ENCODE results near the gene MAPKAPK2.

The MAPKAPK2 gene

GRCh38 chr1:206658264-206658980 is 26.3 kb upstream of the MAPKAPK2 start:
- Histone ChIP-seq H3K27me3 (ENCODE audit: insufficient read depth, low read depth) (peaks cover 28% of the 10 kb centered on the region), H3K9ac (no peak overlapping the region), H3K79me2 (ENCODE audit: insufficient read depth, low read depth) (no peaks in the 10 kb centered on the region), H3K4me3 (IDR thresholded peaks at IDR 0.05; ENCODE audit: insufficient read depth, low read depth, low read length) (no peak overlapping the region), H4K20me1 (ENCODE audit: insufficient read depth) (no peaks in the 10 kb centered on the region), H3K4me2 (no peak overlapping the region), H3K36me3 (ENCODE audit: insufficient read depth) (no peaks in the 10 kb centered on the region), H3K27ac (no peak overlapping the region), H2AFZ (ENCODE audit: low read depth) (no peak overlapping the region), H3K4me1 (ENCODE audit: low read depth, poor library complexity, severe bottlenecking) (peaks cover 3% of the 10 kb centered on the region)
- TF ChIP-seq CTCF (conservative IDR thresholded peaks at IDR 0.05; ENCODE audit: low read depth, low read length), result peak; percentile 95

GRCh38 chr1:206658981-206659273 is 25.8 kb upstream of the MAPKAPK2 start:
- Histone ChIP-seq H2AFZ (ENCODE audit: low read depth) (no peak overlapping the region), H3K27ac (no peak overlapping the region), H3K4me3 (IDR thresholded peaks at IDR 0.05; ENCODE audit: insufficient read depth, low read depth, low read length) (no peak overlapping the region), H3K36me3 (ENCODE audit: insufficient read depth) (no peaks in the 10 kb centered on the region), H3K79me2 (ENCODE audit: insufficient read depth, low read depth) (no peaks in the 10 kb centered on the region), H3K27me3 (ENCODE audit: insufficient read depth, low read depth) (peaks cover 33% of the 10 kb centered on the region), H3K4me1 (ENCODE audit: low read depth, poor library complexity, severe bottlenecking) (peaks cover 4% of the 10 kb centered on the region), H3K9ac (no peak overlapping the region), H4K20me1 (ENCODE audit: insufficient read depth) (no peaks in the 10 kb centered on the region), H3K4me2 (no peak overlapping the region)
- no peak for TF ChIP-seq CTCF (conservative IDR thresholded peaks at IDR 0.05; ENCODE audit: low read depth, low read length)

- Histone ChIP-seq H3K27ac (no peak overlapping the region), H3K9ac (no peak overlapping the region), H2AFZ (ENCODE audit: low read depth) (no peak overlapping the region), H3K4me2 (no peak overlapping the region), H3K4me3 (IDR thresholded peaks at IDR 0.05; ENCODE audit: insufficient read depth, low read depth, low read length) (no peak overlapping the region), H4K20me1 (ENCODE audit: insufficient read depth) (no peaks in the 10 kb centered on the region), H3K79me2 (ENCODE audit: insufficient read depth, low read depth) (no peaks in the 10 kb centered on the region), H3K4me1 (ENCODE audit: low read depth, poor library complexity, severe bottlenecking) (peaks cover 9% of the 10 kb centered on the region), H3K36me3 (ENCODE audit: insufficient read depth) (no peaks in the 10 kb centered on the region), H3K27me3 (ENCODE audit: insufficient read depth, low read depth) (peaks cover 39% of the 10 kb centered on the region)
- no peak for TF ChIP-seq CTCF (conservative IDR thresholded peaks at IDR 0.05; ENCODE audit: low read depth, low read length)
These were observed 24.6 kb upstream of the MAPKAPK2 start for GRCh38 chr1:206660136-206660535.

- no peaks in the 10 kb centered on the region for H4K20me1 ChIP-seq (ENCODE audit: insufficient read depth)
- H3K9ac ChIP-seq, result no peak overlapping the region
- no peak overlapping the region for H3K27ac ChIP-seq
- no peak overlapping the region for H3K4me3 ChIP-seq (IDR thresholded peaks at IDR 0.05; ENCODE audit: insufficient read depth, low read depth, low read length)
- H3K79me2 ChIP-seq (ENCODE audit: insufficient read depth, low read depth), result no peaks in the 10 kb centered on the region
- no peaks in the 10 kb centered on the region for H3K36me3 ChIP-seq (ENCODE audit: insufficient read depth)
- no peak for TF ChIP-seq CTCF (conservative IDR thresholded peaks at IDR 0.05; ENCODE audit: low read depth, low read length)
- peaks cover 39% of the 10 kb centered on the region for H3K27me3 ChIP-seq (ENCODE audit: insufficient read depth, low read depth)
- peaks cover 9% of the 10 kb centered on the region for H3K4me1 ChIP-seq (ENCODE audit: low read depth, poor library complexity, severe bottlenecking)
- H2AFZ ChIP-seq (ENCODE audit: low read depth), result no peak overlapping the region
- H3K4me2 ChIP-seq, result no peak overlapping the region
These were observed 23.4 kb upstream of the MAPKAPK2 start for GRCh38 chr1:206661161-206661820.

Measured in KMS-11 (cell line).